ENCODE data around the gene GP2. TPM values are rescaled to one million over a fixed set of nuclear protein-coding genes. Genes with fewer than 3 reads are reported as not detected.

The GP2 gene
- total RNA-seq, 1 experiment from 2014 or later, result not detected

- H3K4me3 Mint-ChIP-seq (ENCODE audit: unreplicated experiment), result no peak overlapping the region
- no peak overlapping the region for H3K27ac Mint-ChIP-seq (ENCODE audit: unreplicated experiment)
- POLR2A ChIA-PET, result no interaction called here
- DNase-seq, result no peak
- no peaks in the 10 kb centered on the region for H3K4me1 Mint-ChIP-seq (ENCODE audit: low read depth, unreplicated experiment)
- BruUV-seq (replicated peaks), result no TSS peak
- no peaks in the 10 kb centered on the region for H3K36me3 Mint-ChIP-seq (ENCODE audit: insufficient read depth, unreplicated experiment)
- H3K36me3 ChIP-seq (ENCODE audit: control insufficient read depth, insufficient read depth, low read length), result no peaks in the 10 kb centered on the region
- H3K4me3 ChIP-seq (ENCODE audit: low read depth, low read length), result no peak overlapping the region
- TF ChIP-seq, protein P1, sequence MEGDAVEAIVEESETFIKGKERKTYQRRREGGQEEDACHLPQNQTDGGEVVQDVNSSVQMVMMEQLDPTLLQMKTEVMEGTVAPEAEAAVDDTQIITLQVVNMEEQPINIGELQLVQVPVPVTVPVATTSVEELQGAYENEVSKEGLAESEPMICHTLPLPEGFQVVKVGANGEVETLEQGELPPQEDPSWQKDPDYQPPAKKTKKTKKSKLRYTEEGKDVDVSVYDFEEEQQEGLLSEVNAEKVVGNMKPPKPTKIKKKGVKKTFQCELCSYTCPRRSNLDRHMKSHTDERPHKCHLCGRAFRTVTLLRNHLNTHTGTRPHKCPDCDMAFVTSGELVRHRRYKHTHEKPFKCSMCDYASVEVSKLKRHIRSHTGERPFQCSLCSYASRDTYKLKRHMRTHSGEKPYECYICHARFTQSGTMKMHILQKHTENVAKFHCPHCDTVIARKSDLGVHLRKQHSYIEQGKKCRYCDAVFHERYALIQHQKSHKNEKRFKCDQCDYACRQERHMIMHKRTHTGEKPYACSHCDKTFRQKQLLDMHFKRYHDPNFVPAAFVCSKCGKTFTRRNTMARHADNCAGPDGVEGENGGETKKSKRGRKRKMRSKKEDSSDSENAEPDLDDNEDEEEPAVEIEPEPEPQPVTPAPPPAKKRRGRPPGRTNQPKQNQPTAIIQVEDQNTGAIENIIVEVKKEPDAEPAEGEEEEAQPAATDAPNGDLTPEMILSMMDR (IDR thresholded peaks at IDR 0.05; ENCODE audit: insufficient read depth in 1 of 2, low read depth in 1 of 2, low read length in 1 of 2, severe bottlenecking in 1 of 2, unreplicated experiment in 1 of 2), result no peak
- CTCF ChIA-PET, result interaction anchor here (0.7 kb wide), 1 partner anchor 243 kb away, joined by 4 read pairs; no protein-coding TSS in a partner anchor
- H3K4me1 ChIP-seq, result no peaks in the 10 kb centered on the region
- H3K27me3 ChIP-seq (replicated peaks; ENCODE audit: control insufficient read depth, insufficient read depth, low read length), result no peaks in the 10 kb centered on the region
- intact Hi-C loops (cut with micrococcal nuclease; ENCODE audit: unreplicated experiment), result no loop called here
- no peaks in the 10 kb centered on the region for H3K9me3 ChIP-seq
- H3K27me3 Mint-ChIP-seq (ENCODE audit: insufficient read depth, unreplicated experiment), result peaks cover 10% of the 10 kb centered on the region
- no peaks in the 10 kb centered on the region for H3K9me3 Mint-ChIP-seq (ENCODE audit: unreplicated experiment)
Measured at GRCh38 chr16:20344611-20345010, 17.3 kb upstream of the GP2 start.

GRCh38 chr16:20339744-20340143 lies 12.4 kb upstream of the GP2 start:
- no peaks in the 10 kb centered on the region for H3K27me3 ChIP-seq (replicated peaks; ENCODE audit: control insufficient read depth, insufficient read depth, low read length)
- CTCF ChIA-PET, result no interaction called here
- POLR2A ChIA-PET, result no interaction called here
- TF ChIP-seq, protein P1 (IDR thresholded peaks at IDR 0.05; ENCODE audit: insufficient read depth in 1 of 2, low read depth in 1 of 2, low read length in 1 of 2, severe bottlenecking in 1 of 2, unreplicated experiment in 1 of 2), result no peak
- H3K27me3 Mint-ChIP-seq (ENCODE audit: insufficient read depth, unreplicated experiment), result peaks cover 6% of the 10 kb centered on the region
- no peak overlapping the region for H3K4me3 ChIP-seq (ENCODE audit: low read depth, low read length)
- H3K36me3 ChIP-seq (ENCODE audit: control insufficient read depth, insufficient read depth, low read length), result no peaks in the 10 kb centered on the region
- intact Hi-C loops (cut with micrococcal nuclease; ENCODE audit: unreplicated experiment), result no loop called here
- no peaks in the 10 kb centered on the region for H3K36me3 Mint-ChIP-seq (ENCODE audit: insufficient read depth, unreplicated experiment)
- no TSS peak for BruUV-seq (replicated peaks)
- no peaks in the 10 kb centered on the region for H3K9me3 ChIP-seq
- DNase-seq, result no peak
- no peaks in the 10 kb centered on the region for H3K9me3 Mint-ChIP-seq (ENCODE audit: unreplicated experiment)
- no peak overlapping the region for H3K27ac Mint-ChIP-seq (ENCODE audit: unreplicated experiment)
- H3K4me3 Mint-ChIP-seq (ENCODE audit: unreplicated experiment), result no peak overlapping the region
- no peaks in the 10 kb centered on the region for H3K4me1 Mint-ChIP-seq (ENCODE audit: low read depth, unreplicated experiment)
- H3K4me1 ChIP-seq, result no peaks in the 10 kb centered on the region

DNA sequence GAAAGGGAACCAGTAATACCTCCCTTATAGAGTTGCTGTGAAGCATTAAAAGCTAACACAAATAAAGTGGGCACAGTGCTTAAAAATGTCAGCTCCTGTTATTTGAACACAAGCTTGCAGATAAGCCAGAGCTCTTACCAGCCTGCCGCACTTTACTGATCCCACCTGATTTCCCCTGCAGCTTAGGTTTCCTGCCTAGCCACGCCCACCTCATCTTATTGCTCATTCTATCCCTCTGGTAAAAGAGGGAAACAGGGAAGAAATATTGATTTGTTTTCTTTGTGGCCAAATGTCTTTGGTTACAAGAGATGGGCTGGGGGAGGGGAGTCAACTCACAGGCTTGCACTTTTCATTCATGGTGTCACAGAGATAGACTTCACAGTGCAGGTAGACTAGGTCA lies 9.6 kb upstream of the GP2 start:
- H3K4me1 Mint-ChIP-seq (ENCODE audit: low read depth, unreplicated experiment), result no peaks in the 10 kb centered on the region
- no peak overlapping the region for H3K4me3 Mint-ChIP-seq (ENCODE audit: unreplicated experiment)
- no peaks in the 10 kb centered on the region for H3K9me3 ChIP-seq
- no peaks in the 10 kb centered on the region for H3K36me3 ChIP-seq (ENCODE audit: control insufficient read depth, insufficient read depth, low read length)
- H3K9me3 Mint-ChIP-seq (ENCODE audit: unreplicated experiment), result no peaks in the 10 kb centered on the region
- no peaks in the 10 kb centered on the region for H3K27me3 ChIP-seq (replicated peaks; ENCODE audit: control insufficient read depth, insufficient read depth, low read length)
- DNase-seq, result no peak
- H3K4me1 ChIP-seq, result no peaks in the 10 kb centered on the region
- no peak overlapping the region for H3K27ac Mint-ChIP-seq (ENCODE audit: unreplicated experiment)
- POLR2A ChIA-PET, result no interaction called here
- no peaks in the 10 kb centered on the region for H3K36me3 Mint-ChIP-seq (ENCODE audit: insufficient read depth, unreplicated experiment)
- intact Hi-C loops (cut with micrococcal nuclease; ENCODE audit: unreplicated experiment), result no loop called here
- no TSS peak for BruUV-seq (replicated peaks)
- CTCF ChIA-PET, result no interaction called here
- H3K27me3 Mint-ChIP-seq (ENCODE audit: insufficient read depth, unreplicated experiment), result peaks cover 6% of the 10 kb centered on the region
- no peak overlapping the region for H3K4me3 ChIP-seq (ENCODE audit: low read depth, low read length)
- TF ChIP-seq, protein P1 (IDR thresholded peaks at IDR 0.05; ENCODE audit: insufficient read depth in 1 of 2, low read depth in 1 of 2, low read length in 1 of 2, severe bottlenecking in 1 of 2, unreplicated experiment in 1 of 2), result no peak
